NCI-H1092 (cell line): ENCODE measurements around the gene PSAPL1.

Source experiments
- DNase-seq: peaks from one replicate; lab custom pipeline; 2025; lab: John Stamatoyannopoulos, UW

Gene PSAPL1

GRCh38 chr4:7430965-7431695 lies 3.6 kb downstream of the PSAPL1 start:
- DNase-seq = no peak

GRCh38 chr4:7430368-7430964 lies 4.3 kb downstream of the PSAPL1 start:
- no peak for DNase-seq

- no peak for DNase-seq
Measured at GRCh38 chr4:7429601-7430078, 5.1 kb downstream of the PSAPL1 start.

GRCh38 chr4:7429069-7429416 lies 5.7 kb downstream of the PSAPL1 start:
- DNase-seq = no peak

GRCh38 chr4:7428261-7429068 lies 6.3 kb downstream of the PSAPL1 start:
- no peak for DNase-seq

- no peak for DNase-seq
Measured at GRCh38 chr4:7427831-7428260, 6.9 kb downstream of the PSAPL1 start.

GRCh38 chr4:7427361-7427760 lies 7.4 kb downstream of the PSAPL1 start:
- no peak for DNase-seq

GRCh38 chr4:7426525-7427171 lies 8.1 kb downstream of the PSAPL1 start:
- DNase-seq = no peak

- DNase-seq = no peak
Measured at GRCh38 chr4:7425591-7426468, 8.9 kb downstream of the PSAPL1 start.

GRCh38 chr4:7425124-7425523 lies 9.6 kb downstream of the PSAPL1 start:
- no peak for DNase-seq

- no peak for DNase-seq
Measured at GRCh38 chr4:7424553-7425111, 10.1 kb downstream of the PSAPL1 start.

- DNase-seq = no peak
Measured at GRCh38 chr4:7423801-7424552, 10.8 kb downstream of the PSAPL1 start.

- no peak for DNase-seq
Measured at GRCh38 chr4:7423391-7423790, 11.3 kb downstream of the PSAPL1 start.

GRCh38 chr4:7422898-7423180 lies 11.9 kb downstream of the PSAPL1 start:
- no peak for DNase-seq

GRCh38 chr4:7422151-7422897 lies 12.4 kb downstream of the PSAPL1 start:
- DNase-seq = no peak

- no peak for DNase-seq
Measured at GRCh38 chr4:7421356-7422150, 13.2 kb downstream of the PSAPL1 start.

- peak; percentile 58 for DNase-seq
Measured at GRCh38 chr4:7420661-7421040, 14.1 kb downstream of the PSAPL1 start.

GRCh38 chr4:7419961-7420660 lies 14.6 kb downstream of the PSAPL1 start:
- peak; percentile 25 for DNase-seq
